ENCODE results near the gene MRI1.

The MRI1 gene

GRCh38 chr19:13808856-13809255 lies 44.5 kb downstream of the MRI1 start:
- no peak for TF ChIP-seq CTCF (IDR thresholded peaks at IDR 0.05; ENCODE audit: low read depth, low read length, missing control alignments)
- no peak overlapping the region for H3K4me3 ChIP-seq (replicated peaks; ENCODE audit: low read depth, low read length)
- no peak for DNase-seq (ENCODE audit: extremely low read depth, low read depth)

GRCh38 chr19:13812544-13812943 lies 48.2 kb downstream of the MRI1 start:
- DNase-seq (ENCODE audit: extremely low read depth, low read depth) = no peak
- no peak for TF ChIP-seq CTCF (IDR thresholded peaks at IDR 0.05; ENCODE audit: low read depth, low read length, missing control alignments)
- no peak overlapping the region for H3K4me3 ChIP-seq (replicated peaks; ENCODE audit: low read depth, low read length)

DNA sequence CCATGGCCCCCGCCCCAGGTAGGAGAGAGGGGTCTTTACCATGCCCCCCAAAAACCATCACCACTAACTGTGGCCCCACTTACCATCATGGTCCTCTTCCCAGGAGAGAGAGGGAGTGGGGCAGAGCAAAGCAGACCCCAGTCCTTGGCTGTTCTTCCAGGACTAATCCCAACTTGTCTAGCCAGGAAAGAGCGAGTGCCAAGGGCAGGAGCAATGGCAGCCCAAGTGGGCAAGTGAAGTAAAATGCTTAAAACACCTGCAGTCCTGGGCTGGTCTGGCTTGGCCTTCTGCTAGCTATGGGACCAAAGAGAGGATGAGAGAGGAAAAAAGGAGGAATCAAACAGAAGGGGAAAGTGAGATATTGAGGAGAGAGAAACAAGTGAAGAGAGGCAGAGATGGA lies 48.8 kb downstream of the MRI1 start:
- no peak overlapping the region for H3K4me3 ChIP-seq (replicated peaks; ENCODE audit: low read depth, low read length)
- no peak for DNase-seq (ENCODE audit: extremely low read depth, low read depth)
- no peak for TF ChIP-seq CTCF (IDR thresholded peaks at IDR 0.05; ENCODE audit: low read depth, low read length, missing control alignments)

GRCh38 chr19:13814550-13814949 lies 50.2 kb downstream of the MRI1 start:
- TF ChIP-seq CTCF (IDR thresholded peaks at IDR 0.05; ENCODE audit: low read depth, low read length, missing control alignments) = no peak
- no peak overlapping the region for H3K4me3 ChIP-seq (replicated peaks; ENCODE audit: low read depth, low read length)
- no peak for DNase-seq (ENCODE audit: extremely low read depth, low read depth)

- no peak overlapping the region for H3K4me3 ChIP-seq (replicated peaks; ENCODE audit: low read depth, low read length)
- TF ChIP-seq CTCF (IDR thresholded peaks at IDR 0.05; ENCODE audit: low read depth, low read length, missing control alignments) = no peak
- DNase-seq (ENCODE audit: extremely low read depth, low read depth) = no peak
Observed at GRCh38 chr19:13817018-13817614, 52.8 kb downstream of the MRI1 start.

GRCh38 chr19:13817615-13818371 lies 53.5 kb downstream of the MRI1 start:
- no peak overlapping the region for H3K4me3 ChIP-seq (replicated peaks; ENCODE audit: low read depth, low read length)
- no peak for DNase-seq (ENCODE audit: extremely low read depth, low read depth)
- no peak for TF ChIP-seq CTCF (IDR thresholded peaks at IDR 0.05; ENCODE audit: low read depth, low read length, missing control alignments)

All from HFF-Myc (cell line).